HEK293 (cell line): Measurements from ENCODE around the gene GADD45GIP1.

ENCODE experiments used
- CTCF ChIA-PET: fragments of 350-600 bp; formaldehyde crosslinking; extraction: SDS; loops from one replicate; lab custom pipeline; 2021; ENCODE audit warnings: antibody characterized with exemption; lab: Yijun Ruan, JAX
- POLR2A ChIA-PET: fragments of 300-600 bp; formaldehyde crosslinking; extraction: SDS; loops from one replicate; lab custom pipeline; 2020; ENCODE audit warnings: antibody characterized with exemption, inconsistent platforms; lab: Yijun Ruan, JAX
- H3K27ac ChIP-seq: fragments of 200-500 bp; sonication (Bioruptor generic); 2 replicates; pipeline ENCODE4 v1.5.1; 2014; ENCODE audit warnings: low read depth, low read length, control low read depth, inconsistent platforms; ENCODE audit errors: extremely low read depth
- H3K36me3 ChIP-seq, 2 experiments: fragments of 200-500 bp in 1 of 2; sonication (Bioruptor generic) in 1 of 2; 1 replicate in 1 of 2; 2 replicates in 1 of 2; pipeline ENCODE4 v1.5.1; 2014 to 2017; ENCODE audit warnings: inconsistent platforms in 2 of 2, low read length in 2 of 2; ENCODE audit not compliant: control insufficient read depth in 2 of 2, insufficient read depth in 1 of 2
- H3K4me1 ChIP-seq: fragments of 200-500 bp; sonication (Bioruptor generic); 2 replicates; pipeline ENCODE4 v1.5.1; 2014; ENCODE audit warnings: mild to moderate bottlenecking, low read length, inconsistent platforms; ENCODE audit not compliant: control insufficient read depth, insufficient read depth
- H3K4me3 ChIP-seq: 2 replicates; pipeline ENCODE4 v1.5.1; 2011; ENCODE audit warnings: low read depth, mild to moderate bottlenecking, control low read depth, low read length, moderate library complexity
- H3K9me3 ChIP-seq: fragments of 200-500 bp; sonication (Bioruptor generic); 2 replicates; pipeline ENCODE4 v1.5.1; 2014; ENCODE audit warnings: low read depth, low read length, inconsistent platforms; ENCODE audit not compliant: control insufficient read depth, insufficient read depth
- HOXA7 ChIP-seq: sonication (generic); formaldehyde crosslinking; IDR thresholded peaks from 2 replicates; pipeline ENCODE4 v1.8.1; 2022; ENCODE audit warnings: missing genetic modification reagents, borderline replicate concordance
- KLF1 ChIP-seq: fragments of 450-650 bp; formaldehyde crosslinking; IDR thresholded peaks from 2 replicates; pipeline ENCODE4 v1.5.1; 2016; ENCODE audit warnings: missing biosample characterization, missing genetic modification characterization
- KLF16 ChIP-seq: fragments of 450-650 bp; formaldehyde crosslinking; IDR thresholded peaks from 2 replicates; pipeline ENCODE4 v1.5.1; 2017; ENCODE audit warnings: missing biosample characterization, missing genetic modification characterization
- OVOL3 ChIP-seq: fragments of 450-650 bp; formaldehyde crosslinking; IDR thresholded peaks from 2 replicates; pipeline ENCODE4 v1.5.1; 2016; ENCODE audit warnings: missing biosample characterization, missing genetic modification characterization
- ZBTB21 ChIP-seq: fragments of 450-650 bp; formaldehyde crosslinking; IDR thresholded peaks from 2 replicates; pipeline ENCODE4 v1.5.1; 2017; ENCODE audit warnings: missing biosample characterization, missing genetic modification characterization
- ZFP69B ChIP-seq: fragments of 450-650 bp; formaldehyde crosslinking; IDR thresholded peaks from 2 replicates; pipeline ENCODE4 v1.5.1; 2016; ENCODE audit warnings: missing biosample characterization, missing genetic modification characterization
- ZNF133 ChIP-seq: fragments of 450-650 bp; formaldehyde crosslinking; IDR thresholded peaks from 2 replicates; pipeline ENCODE4 v1.5.1; 2016; ENCODE audit warnings: missing biosample characterization, missing genetic modification characterization
- ZNF202 ChIP-seq: fragments of 450-650 bp; formaldehyde crosslinking; IDR thresholded peaks from 2 replicates; pipeline ENCODE4 v1.5.1; 2016; ENCODE audit warnings: missing biosample characterization, missing genetic modification characterization, borderline replicate concordance
- ZNF266 ChIP-seq: fragments of 450-650 bp; formaldehyde crosslinking; IDR thresholded peaks from 2 replicates; pipeline ENCODE4 v1.5.1; 2016; ENCODE audit warnings: missing biosample characterization, missing genetic modification characterization, low read depth
- ZNF335 ChIP-seq: fragments of 450-650 bp; formaldehyde crosslinking; conservative IDR thresholded peaks from 2 replicates; pipeline ENCODE4 v1.5.1; 2016; ENCODE audit warnings: missing biosample characterization, missing genetic modification characterization
- ZNF37A ChIP-seq: fragments of 450-650 bp; IDR thresholded peaks from 2 replicates; pipeline ENCODE4 v1.5.1; 2018; ENCODE audit warnings: missing biosample characterization, missing genetic modification characterization
- ZNF426 ChIP-seq: fragments of 450-650 bp; formaldehyde crosslinking; IDR thresholded peaks from 2 replicates; pipeline ENCODE4 v1.5.1; 2017; ENCODE audit warnings: missing biosample characterization, missing genetic modification characterization, mild to moderate bottlenecking, inconsistent platforms, moderate library complexity
- ZNF449 ChIP-seq: fragments of 450-650 bp; formaldehyde crosslinking; IDR thresholded peaks from 2 replicates; pipeline ENCODE4 v1.5.1; 2017; ENCODE audit warnings: missing biosample characterization, mild to moderate bottlenecking, missing genetic modification characterization, moderate library complexity
- ZNF510 ChIP-seq: fragments of 450-650 bp; formaldehyde crosslinking; IDR thresholded peaks from 2 replicates; pipeline ENCODE4 v1.5.1; 2018; ENCODE audit warnings: mild to moderate bottlenecking, missing genetic modification characterization, missing biosample characterization; ENCODE audit not compliant: insufficient replicate concordance
- ZNF555 ChIP-seq: fragments of 450-650 bp; formaldehyde crosslinking; conservative IDR thresholded peaks from 2 replicates; pipeline ENCODE4 v1.5.1; 2017; ENCODE audit warnings: missing biosample characterization, mild to moderate bottlenecking, missing genetic modification characterization, inconsistent platforms
- ZNF596 ChIP-seq: fragments of 450-650 bp; IDR thresholded peaks from 2 replicates; pipeline ENCODE4 v1.5.0; 2018; ENCODE audit warnings: missing biosample characterization, mild to moderate bottlenecking, missing genetic modification characterization, moderate library complexity
- ZNF610 ChIP-seq: fragments of 450-650 bp; formaldehyde crosslinking; IDR thresholded peaks from 2 replicates; pipeline ENCODE4 v1.5.1; 2016; ENCODE audit warnings: missing biosample characterization, missing genetic modification characterization, borderline replicate concordance
- ZNF670 ChIP-seq: fragments of 450-650 bp; formaldehyde crosslinking; IDR thresholded peaks from 2 replicates; pipeline ENCODE4 v1.5.1; 2016; ENCODE audit warnings: missing biosample characterization, missing genetic modification characterization, low read depth
- ZNF677 ChIP-seq: fragments of 450-650 bp; IDR thresholded peaks from 2 replicates; pipeline ENCODE4 v1.5.0; 2018; ENCODE audit warnings: missing biosample characterization, mild to moderate bottlenecking, missing genetic modification characterization, moderate library complexity
- ZNF704 ChIP-seq: fragments of 450-650 bp; formaldehyde crosslinking; IDR thresholded peaks from 2 replicates; pipeline ENCODE4 v1.5.1; 2016; ENCODE audit warnings: missing biosample characterization, missing genetic modification characterization
- ZNF791 ChIP-seq: fragments of 450-650 bp; formaldehyde crosslinking; IDR thresholded peaks from 2 replicates; pipeline ENCODE4 v1.5.1; 2016; ENCODE audit warnings: missing biosample characterization, missing genetic modification characterization
- ZXDB ChIP-seq: fragments of 450-650 bp; formaldehyde crosslinking; IDR thresholded peaks from 2 replicates; pipeline ENCODE4 v1.5.1; 2016; ENCODE audit warnings: missing biosample characterization, missing genetic modification characterization
- TF ChIP-seq, protein P1 (sequence below): fragments of 450-650 bp; formaldehyde crosslinking; conservative IDR thresholded peaks from 2 replicates; pipeline ENCODE4 v1.5.1; 2016; ENCODE audit warnings: low read depth, missing biosample characterization, missing genetic modification characterization

GADD45GIP1 gene

DNA sequence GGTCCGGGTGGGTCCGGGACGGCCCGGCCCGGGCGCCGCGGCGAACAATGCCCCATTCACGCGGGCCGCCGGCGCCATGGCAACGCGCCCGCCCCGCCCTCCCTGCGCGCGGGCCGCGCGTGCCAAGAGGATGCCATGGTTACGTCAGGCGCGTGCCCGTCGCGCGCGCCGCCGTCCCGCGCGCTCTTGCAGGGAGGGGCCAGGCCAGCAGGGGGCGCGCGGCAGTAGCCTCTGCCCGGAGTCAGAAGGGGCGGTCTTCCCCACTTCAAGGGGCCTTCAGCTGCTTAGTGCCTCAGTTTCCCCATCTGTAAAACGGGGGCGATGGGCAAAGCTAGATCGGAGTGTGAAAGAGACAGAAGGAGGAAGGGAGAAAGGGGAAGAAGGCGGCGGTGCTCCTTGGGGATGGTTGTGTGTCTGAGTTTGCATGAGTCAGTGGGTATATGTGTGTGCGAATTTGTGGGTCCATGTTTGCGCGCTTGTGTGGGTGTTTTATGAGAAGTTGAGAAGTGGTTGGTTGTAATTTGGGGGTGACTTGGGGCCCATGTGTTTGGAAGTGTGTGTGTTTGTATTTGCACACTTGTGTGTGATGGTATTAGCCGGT, 26.6 kb upstream of the GADD45GIP1 start (continued):
- no peak for TF ChIP-seq ZNF426 (tag by site-specific recombination)
- TF ChIP-seq OVOL3 (tag by site-specific recombination), result no peak
- TF ChIP-seq ZNF335 (tag by site-specific recombination), result no peak
- TF ChIP-seq ZNF37A (tag by site-specific recombination), result no peak
- 0 out of 2 replicates have a peak, but pooled peaks have one; percentile 24 for TF ChIP-seq ZNF791 (tag by site-specific recombination)
- no peak for TF ChIP-seq ZNF704
- no peak for TF ChIP-seq ZNF555 (tag by site-specific recombination)
- TF ChIP-seq KLF1, result peak; percentile 30
- no peak for TF ChIP-seq ZNF596
- TF ChIP-seq ZNF677 (tag by site-specific recombination), result no peak
- no peak for TF ChIP-seq ZNF449 (tag by site-specific recombination)
- no peak for TF ChIP-seq ZNF510 (tag by site-specific recombination)
- peak; percentile 25; the same call in 1 of the 2 replicates for TF ChIP-seq ZNF610 (tag by site-specific recombination)
- no peak for TF ChIP-seq ZBTB21 (tag by site-specific recombination)
- TF ChIP-seq ZNF670 (tag by site-specific recombination), result no peak
- TF ChIP-seq ZNF266 (tag by site-specific recombination), result no peak; the same call in 1 of the 2 replicates
- no peak for TF ChIP-seq HOXA7 (CRISPR knock-in tag)
- TF ChIP-seq KLF16 (tag by site-specific recombination), result 0 out of 2 replicates have a peak, but pooled peaks have one; percentile 20
- TF ChIP-seq ZNF133 (tag by site-specific recombination), result no peak

GRCh38 chr19:12983091-12983490, 26.1 kb upstream of the GADD45GIP1 start:
- Histone ChIP-seq H3K9me3 (no peaks in the 10 kb centered on the region), H3K36me3 (no peaks in the 10 kb centered on the region), H3K4me3 (peak overlapping the region; percentile 16), H3K27ac (no peak overlapping the region), H3K4me1 (no peaks in the 10 kb centered on the region)
- CTCF ChIA-PET, result interaction anchor here (0.6 to 13.3 kb wide), 11 partner anchors 18 to 633 kb away, joined by 3 to 274 read pairs (median 4); no protein-coding TSS in a partner anchor
- TF ChIP-seq ZNF202 (tag by site-specific recombination) (0 out of 2 replicates have a peak, but pooled peaks have one; percentile 17), ZNF791 (tag by site-specific recombination) (0 out of 2 replicates have a peak, but pooled peaks have one; percentile 51), ZXDB (tag by site-specific recombination) (no peak), ZNF335 (tag by site-specific recombination) (peak; percentile 47; the same call in 1 of the 2 replicates), ZFP69B (tag by site-specific recombination) (peak; percentile 13; the same call in 1 of the 2 replicates)
- TF ChIP-seq, protein P1, sequence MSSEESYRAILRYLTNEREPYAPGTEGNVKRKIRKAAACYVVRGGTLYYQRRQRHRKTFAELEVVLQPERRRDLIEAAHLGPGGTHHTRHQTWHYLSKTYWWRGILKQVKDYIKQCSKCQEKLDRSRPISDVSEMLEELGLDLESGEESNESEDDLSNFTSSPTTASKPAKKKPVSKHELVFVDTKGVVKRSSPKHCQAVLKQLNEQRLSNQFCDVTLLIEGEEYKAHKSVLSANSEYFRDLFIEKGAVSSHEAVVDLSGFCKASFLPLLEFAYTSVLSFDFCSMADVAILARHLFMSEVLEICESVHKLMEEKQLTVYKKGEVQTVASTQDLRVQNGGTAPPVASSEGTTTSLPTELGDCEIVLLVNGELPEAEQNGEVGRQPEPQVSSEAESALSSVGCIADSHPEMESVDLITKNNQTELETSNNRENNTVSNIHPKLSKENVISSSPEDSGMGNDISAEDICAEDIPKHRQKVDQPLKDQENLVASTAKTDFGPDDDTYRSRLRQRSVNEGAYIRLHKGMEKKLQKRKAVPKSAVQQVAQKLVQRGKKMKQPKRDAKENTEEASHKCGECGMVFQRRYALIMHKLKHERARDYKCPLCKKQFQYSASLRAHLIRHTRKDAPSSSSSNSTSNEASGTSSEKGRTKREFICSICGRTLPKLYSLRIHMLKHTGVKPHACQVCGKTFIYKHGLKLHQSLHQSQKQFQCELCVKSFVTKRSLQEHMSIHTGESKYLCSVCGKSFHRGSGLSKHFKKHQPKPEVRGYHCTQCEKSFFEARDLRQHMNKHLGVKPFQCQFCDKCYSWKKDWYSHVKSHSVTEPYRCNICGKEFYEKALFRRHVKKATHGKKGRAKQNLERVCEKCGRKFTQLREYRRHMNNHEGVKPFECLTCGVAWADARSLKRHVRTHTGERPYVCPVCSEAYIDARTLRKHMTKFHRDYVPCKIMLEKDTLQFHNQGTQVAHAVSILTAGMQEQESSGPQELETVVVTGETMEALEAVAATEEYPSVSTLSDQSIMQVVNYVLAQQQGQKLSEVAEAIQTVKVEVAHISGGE (tag by site-specific recombination), result 0 out of 2 replicates have a peak, but pooled peaks have one; percentile 21
- POLR2A ChIA-PET, result interaction anchor here (0.7 kb wide), 1 partner anchor 180 kb away, joined by 3 read pairs; no protein-coding TSS in a partner anchor
